ENCODE results near the gene LETM1.
A peak's percentile ranks its signal among the peaks of the same experiment; 100 is the strongest.

The LETM1 gene

DNA sequence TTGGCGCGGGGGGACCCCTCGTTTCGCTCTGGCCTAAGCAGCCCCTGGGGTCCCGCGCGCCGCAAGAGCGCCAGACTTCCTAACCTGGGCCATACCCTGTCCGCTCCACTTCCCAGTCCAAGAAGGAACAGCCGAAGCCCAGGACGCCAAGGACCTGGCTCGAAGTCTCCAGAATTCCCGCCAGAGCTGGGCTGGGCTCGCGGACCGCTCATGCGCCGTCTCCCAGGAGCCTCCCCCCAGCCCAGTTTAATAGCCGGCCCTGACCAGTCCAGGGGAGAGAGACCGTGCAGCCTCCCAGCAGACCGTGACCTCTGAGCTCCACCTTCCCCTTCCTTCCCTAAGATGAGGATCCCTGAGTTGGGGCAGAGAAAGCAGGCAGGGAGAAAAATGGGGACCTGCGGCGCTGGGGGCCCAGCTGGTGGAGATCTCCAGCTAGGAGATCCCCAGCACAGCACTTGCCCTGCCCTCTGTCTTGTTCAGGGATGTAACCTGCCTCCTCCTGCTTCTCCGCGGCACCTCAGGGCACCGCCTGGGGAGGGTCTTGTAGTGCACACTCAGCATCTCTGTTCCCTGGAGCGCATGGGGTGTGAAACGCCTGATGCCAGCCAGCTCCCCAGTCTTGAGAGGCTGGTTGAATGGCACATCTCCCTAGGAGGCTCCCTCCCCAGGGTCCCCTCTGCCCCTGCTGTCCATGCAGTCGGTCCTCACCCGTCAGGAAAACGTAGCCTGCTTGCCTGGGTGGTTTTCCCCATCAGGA is 1.2 kb upstream of the LETM1 start:
- peak; percentile 15 for ATAC-seq
- TF ChIP-seq TCF4 (CRISPR knock-in tag; IDR thresholded peaks at IDR 0.05; ENCODE audit: borderline replicate concordance) (no peak), GLIS3 (CRISPR knock-in tag; IDR thresholded peaks at IDR 0.05) (no peak), ISL1 (CRISPR knock-in tag; IDR thresholded peaks at IDR 0.05) (no peak), ZFP3 (CRISPR knock-in tag; IDR thresholded peaks at IDR 0.05) (no peak), RARB (CRISPR knock-in tag; IDR thresholded peaks at IDR 0.05) (no peak), ARNTL (CRISPR knock-in tag; IDR thresholded peaks at IDR 0.05; ENCODE audit: borderline replicate concordance, low read depth) (no peak), ESRRG (CRISPR knock-in tag; IDR thresholded peaks at IDR 0.05) (no peak), ZNF8 (CRISPR knock-in tag; IDR thresholded peaks at IDR 0.05) (no peak), SNAI2 (CRISPR knock-in tag; IDR thresholded peaks at IDR 0.05) (no peak), ZC3H10 (CRISPR knock-in tag; IDR thresholded peaks at IDR 0.05) (no peak), BACH2 (CRISPR knock-in tag; IDR thresholded peaks at IDR 0.05; ENCODE audit: borderline replicate concordance) (no peak), TOX (CRISPR knock-in tag; IDR thresholded peaks at IDR 0.05; ENCODE audit: borderline replicate concordance) (no peak), CSDC2 (CRISPR knock-in tag; IDR thresholded peaks at IDR 0.05) (no peak), ZNF70 (CRISPR knock-in tag; IDR thresholded peaks at IDR 0.05) (no peak), OSR1 (CRISPR knock-in tag; IDR thresholded peaks at IDR 0.05) (no peak)
- TF ChIP-seq, protein P1, sequence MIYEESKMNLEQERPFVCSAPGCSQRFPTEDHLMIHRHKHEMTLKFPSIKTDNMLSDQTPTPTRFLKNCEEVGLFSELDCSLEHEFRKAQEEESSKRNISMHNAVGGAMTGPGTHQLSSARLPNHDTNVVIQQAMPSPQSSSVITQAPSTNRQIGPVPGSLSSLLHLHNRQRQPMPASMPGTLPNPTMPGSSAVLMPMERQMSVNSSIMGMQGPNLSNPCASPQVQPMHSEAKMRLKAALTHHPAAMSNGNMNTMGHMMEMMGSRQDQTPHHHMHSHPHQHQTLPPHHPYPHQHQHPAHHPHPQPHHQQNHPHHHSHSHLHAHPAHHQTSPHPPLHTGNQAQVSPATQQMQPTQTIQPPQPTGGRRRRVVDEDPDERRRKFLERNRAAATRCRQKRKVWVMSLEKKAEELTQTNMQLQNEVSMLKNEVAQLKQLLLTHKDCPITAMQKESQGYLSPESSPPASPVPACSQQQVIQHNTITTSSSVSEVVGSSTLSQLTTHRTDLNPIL (CRISPR knock-in tag; IDR thresholded peaks at IDR 0.05; ENCODE audit: low read depth) = no peak
- TF ChIP-seq, protein P2, sequence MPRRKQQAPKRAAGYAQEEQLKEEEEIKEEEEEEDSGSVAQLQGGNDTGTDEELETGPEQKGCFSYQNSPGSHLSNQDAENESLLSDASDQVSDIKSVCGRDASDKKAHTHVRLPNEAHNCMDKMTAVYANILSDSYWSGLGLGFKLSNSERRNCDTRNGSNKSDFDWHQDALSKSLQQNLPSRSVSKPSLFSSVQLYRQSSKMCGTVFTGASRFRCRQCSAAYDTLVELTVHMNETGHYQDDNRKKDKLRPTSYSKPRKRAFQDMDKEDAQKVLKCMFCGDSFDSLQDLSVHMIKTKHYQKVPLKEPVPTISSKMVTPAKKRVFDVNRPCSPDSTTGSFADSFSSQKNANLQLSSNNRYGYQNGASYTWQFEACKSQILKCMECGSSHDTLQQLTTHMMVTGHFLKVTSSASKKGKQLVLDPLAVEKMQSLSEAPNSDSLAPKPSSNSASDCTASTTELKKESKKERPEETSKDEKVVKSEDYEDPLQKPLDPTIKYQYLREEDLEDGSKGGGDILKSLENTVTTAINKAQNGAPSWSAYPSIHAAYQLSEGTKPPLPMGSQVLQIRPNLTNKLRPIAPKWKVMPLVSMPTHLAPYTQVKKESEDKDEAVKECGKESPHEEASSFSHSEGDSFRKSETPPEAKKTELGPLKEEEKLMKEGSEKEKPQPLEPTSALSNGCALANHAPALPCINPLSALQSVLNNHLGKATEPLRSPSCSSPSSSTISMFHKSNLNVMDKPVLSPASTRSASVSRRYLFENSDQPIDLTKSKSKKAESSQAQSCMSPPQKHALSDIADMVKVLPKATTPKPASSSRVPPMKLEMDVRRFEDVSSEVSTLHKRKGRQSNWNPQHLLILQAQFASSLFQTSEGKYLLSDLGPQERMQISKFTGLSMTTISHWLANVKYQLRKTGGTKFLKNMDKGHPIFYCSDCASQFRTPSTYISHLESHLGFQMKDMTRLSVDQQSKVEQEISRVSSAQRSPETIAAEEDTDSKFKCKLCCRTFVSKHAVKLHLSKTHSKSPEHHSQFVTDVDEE (CRISPR knock-in tag; IDR thresholded peaks at IDR 0.05) = no peak
- TF ChIP-seq, protein P3, sequence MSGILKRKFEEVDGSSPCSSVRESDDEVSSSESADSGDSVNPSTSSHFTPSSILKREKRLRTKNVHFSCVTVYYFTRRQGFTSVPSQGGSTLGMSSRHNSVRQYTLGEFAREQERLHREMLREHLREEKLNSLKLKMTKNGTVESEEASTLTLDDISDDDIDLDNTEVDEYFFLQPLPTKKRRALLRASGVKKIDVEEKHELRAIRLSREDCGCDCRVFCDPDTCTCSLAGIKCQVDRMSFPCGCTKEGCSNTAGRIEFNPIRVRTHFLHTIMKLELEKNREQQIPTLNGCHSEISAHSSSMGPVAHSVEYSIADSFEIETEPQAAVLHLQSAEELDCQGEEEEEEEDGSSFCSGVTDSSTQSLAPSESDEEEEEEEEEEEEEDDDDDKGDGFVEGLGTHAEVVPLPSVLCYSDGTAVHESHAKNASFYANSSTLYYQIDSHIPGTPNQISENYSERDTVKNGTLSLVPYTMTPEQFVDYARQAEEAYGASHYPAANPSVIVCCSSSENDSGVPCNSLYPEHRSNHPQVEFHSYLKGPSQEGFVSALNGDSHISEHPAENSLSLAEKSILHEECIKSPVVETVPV (CRISPR knock-in tag; IDR thresholded peaks at IDR 0.05) = no peak
- TF ChIP-seq, protein P4, sequence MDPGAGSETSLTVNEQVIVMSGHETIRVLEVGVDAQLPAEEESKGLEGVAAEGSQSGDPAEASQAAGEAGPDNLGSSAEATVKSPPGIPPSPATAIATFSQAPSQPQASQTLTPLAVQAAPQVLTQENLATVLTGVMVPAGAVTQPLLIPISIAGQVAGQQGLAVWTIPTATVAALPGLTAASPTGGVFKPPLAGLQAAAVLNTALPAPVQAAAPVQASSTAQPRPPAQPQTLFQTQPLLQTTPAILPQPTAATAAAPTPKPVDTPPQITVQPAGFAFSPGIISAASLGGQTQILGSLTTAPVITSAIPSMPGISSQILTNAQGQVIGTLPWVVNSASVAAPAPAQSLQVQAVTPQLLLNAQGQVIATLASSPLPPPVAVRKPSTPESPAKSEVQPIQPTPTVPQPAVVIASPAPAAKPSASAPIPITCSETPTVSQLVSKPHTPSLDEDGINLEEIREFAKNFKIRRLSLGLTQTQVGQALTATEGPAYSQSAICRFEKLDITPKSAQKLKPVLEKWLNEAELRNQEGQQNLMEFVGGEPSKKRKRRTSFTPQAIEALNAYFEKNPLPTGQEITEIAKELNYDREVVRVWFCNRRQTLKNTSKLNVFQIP (CRISPR knock-in tag; IDR thresholded peaks at IDR 0.05; ENCODE audit: borderline replicate concordance, low read depth) = no peak

DNA sequence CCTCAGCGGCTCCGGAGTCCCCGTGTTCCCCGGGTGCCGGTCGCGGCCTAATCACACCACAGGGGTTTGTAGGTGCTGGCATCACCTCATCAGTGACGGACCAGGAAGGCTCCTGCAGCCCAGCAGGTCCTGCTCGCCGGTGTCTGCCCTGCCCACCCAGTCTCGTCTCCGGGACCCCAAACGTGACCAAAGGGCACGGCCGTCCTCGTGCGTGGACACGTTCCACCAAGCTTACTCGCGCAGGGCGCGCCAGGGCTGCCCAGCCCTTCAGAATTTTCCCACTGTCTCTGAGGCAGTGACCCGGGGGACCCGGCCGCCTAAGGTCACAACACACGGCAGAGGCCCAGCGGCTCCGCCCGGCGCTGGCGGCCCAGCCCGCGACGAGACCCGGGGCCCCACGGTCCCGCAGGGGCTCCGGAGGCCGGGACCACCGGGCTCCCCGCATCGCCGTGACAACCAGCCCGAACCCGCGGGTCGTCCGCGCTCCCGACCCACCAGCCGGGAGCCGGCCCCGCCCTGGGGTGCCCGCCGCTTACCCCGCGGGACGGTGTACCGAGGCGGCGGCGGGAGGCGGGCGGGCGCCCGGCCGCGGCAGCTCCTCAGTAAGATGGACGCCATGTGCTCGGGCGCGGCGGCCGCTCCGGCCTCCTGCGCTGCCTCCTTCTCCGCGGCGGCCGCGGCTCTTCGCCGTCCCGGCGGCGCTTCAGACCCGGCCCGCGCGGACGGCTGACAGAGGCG is 454 bp downstream of the LETM1 start:
- TF ChIP-seq ZNF565 (CRISPR knock-in tag; conservative IDR thresholded peaks at IDR 0.05; ENCODE audit: low read depth) (no peak), TOX (CRISPR knock-in tag; IDR thresholded peaks at IDR 0.05; ENCODE audit: borderline replicate concordance) (no peak), BACH2 (CRISPR knock-in tag; IDR thresholded peaks at IDR 0.05; ENCODE audit: borderline replicate concordance) (0 out of 2 replicates have a peak, but pooled peaks have one; percentile 2), OSR1 (CRISPR knock-in tag; IDR thresholded peaks at IDR 0.05) (no peak), ISL1 (CRISPR knock-in tag; IDR thresholded peaks at IDR 0.05) (no peak), RARB (CRISPR knock-in tag; IDR thresholded peaks at IDR 0.05) (no peak)
- TF ChIP-seq, protein P4 (CRISPR knock-in tag; IDR thresholded peaks at IDR 0.05; ENCODE audit: borderline replicate concordance, low read depth) = no peak
- no peak; the same call in 2 of the 3 replicates for ATAC-seq

All from SK-N-SH treated with all-trans-retinoic acid at 6 μM for 48 hours (cell line).